Ramos (cell line): ENCODE results near the gene STX17.
"Not testable (repeated sequence)": the region's sequence is repeated elsewhere in the genome, so short reads cannot be mapped to it uniquely, and the experiment has no call there.

Source experiments
- in situ Hi-C: fragments of 300-500 bp; cut with MboI; formaldehyde crosslinking; loops from one replicate; pipeline ENCODE4 v1.14.3; 2022; ENCODE audit warnings: low sequenced_read_pairs; ENCODE audit not compliant: unreplicated experiment

Gene STX17

GRCh38 chr9:99906403-99907207 is at the start of gene STX17:
Gene STX17 (plus strand): TSS chr9:99906654. CDS start chr9:99915240, 8,586 bp downstream.
- in situ Hi-C loops, result no loop called here

DNA sequence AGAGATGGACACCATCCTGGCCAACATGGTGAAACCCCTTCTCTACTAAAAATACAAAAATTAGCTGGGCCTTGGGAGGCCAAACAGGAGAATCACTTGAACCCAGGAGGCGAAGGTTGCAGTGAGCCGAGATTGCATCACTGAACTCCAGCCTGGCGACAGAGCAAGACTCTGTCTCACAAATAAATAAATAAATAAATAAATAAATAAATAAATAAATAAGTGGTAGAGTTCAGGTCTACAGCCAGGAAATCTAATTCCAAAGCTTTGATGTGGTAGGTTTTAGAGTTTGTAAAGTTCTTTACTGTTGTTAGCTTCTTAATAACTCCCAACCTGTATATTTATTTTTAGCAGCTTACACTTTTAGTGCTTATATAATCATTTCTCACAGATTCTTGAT is 48.9 kb upstream of the STX17 start:
- in situ Hi-C loops, result not testable (repeated sequence)

DNA sequence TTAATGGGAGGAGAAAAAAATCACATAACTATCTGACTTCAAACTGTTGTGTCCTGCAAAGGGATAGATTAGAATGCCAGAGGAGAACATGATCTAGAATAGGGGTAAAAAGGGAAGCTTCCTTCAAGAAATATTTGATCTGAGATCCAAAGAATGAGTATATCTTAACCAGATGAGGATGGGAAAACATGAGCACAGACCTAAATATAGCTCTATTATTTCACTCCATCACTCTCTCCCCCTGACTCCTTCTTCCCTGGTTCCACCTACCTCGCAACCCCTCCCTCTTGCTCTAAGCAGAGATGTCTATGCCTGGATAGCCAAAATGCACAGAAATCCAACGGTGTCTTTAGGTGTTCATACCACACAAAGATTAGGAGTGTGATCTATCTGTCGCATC is 48.4 kb upstream of the STX17 start:
- in situ Hi-C loops, result no loop called here

DNA sequence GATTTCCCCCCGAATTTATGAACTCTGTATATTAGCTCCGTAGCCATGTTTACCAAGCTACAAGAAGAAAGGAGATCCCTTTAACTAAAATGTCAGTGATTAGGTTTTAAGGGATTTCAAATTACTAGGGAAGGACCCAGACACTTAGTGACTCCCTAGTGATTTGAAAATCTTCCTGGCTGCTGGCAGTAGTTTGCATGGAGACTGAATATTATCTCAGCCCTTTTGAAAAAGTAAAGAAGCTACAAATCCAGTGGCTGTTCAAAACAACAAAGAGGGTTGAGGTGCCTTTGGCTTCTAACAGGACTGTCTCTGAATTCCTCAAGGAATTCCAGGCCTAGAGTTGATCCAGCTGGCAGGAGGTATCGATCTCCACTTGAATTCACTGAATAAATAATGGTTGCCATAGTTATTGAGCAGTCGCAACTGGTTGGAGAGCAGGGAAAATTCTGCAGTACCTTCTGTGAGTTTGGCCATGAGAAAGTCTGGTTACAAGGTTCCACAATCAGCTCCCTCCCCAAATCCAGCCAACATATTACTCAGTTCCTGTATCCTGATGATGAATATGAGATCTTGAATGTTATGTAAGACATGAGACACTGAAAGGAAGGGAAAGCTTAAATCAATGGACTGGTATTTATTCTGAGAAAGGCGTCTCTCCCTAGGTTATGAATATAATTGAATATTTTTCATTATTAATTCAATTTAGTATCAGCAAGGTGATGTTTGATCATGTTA is 47.0 kb upstream of the STX17 start:
- in situ Hi-C loops, result no loop called here

GRCh38 chr9:99860266-99860665 is 46.2 kb upstream of the STX17 start:
- in situ Hi-C loops, result no loop called here

DNA sequence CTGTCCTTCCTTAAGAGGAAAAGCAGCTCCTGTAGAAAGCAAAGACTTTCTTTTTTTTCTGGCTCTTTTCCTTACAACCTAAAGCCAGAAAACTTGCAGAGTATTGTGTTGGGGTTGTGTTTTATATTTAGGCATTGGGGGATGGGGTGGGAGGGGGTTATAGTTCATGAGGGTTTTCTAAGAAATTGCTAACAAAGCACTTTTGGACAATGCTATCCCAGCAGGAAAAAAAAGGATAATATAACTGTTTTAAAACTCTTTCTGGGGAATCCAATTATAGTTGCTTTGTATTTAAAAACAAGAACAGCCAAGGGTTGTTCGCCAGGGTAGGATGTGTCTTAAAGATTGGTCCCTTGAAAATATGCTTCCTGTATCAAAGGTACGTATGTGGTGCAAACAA is 42.5 kb upstream of the STX17 start:
- in situ Hi-C loops, result no loop called here

- in situ Hi-C loops, result no loop called here
Observed at GRCh38 chr9:99866398-99866797, 40.1 kb upstream of the STX17 start.

DNA sequence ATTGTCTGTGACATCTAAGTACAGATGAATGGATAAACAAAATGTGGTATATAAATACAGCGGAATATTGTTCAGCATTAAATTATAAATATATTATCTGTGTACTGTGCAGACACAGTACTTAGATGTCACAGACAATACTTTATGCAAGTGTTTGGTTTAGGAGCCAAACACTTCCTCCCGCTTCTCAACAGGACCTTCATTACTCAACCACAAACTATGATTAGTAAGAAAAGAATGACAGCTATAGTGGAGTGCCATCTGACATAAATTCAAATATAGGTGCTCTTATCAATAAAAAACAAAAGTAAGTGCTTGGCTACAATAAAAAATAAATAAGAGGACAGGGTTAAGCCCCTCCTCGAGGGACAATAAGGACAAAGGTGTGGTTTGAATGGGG is 38.9 kb upstream of the STX17 start:
- in situ Hi-C loops, result no loop called here

GRCh38 chr9:99867968-99868367 is 38.5 kb upstream of the STX17 start:
- in situ Hi-C loops, result no loop called here

GRCh38 chr9:99868845-99869244 is 37.6 kb upstream of the STX17 start:
- in situ Hi-C loops, result no loop called here

GRCh38 chr9:99870126-99870525 is 36.3 kb upstream of the STX17 start:
- in situ Hi-C loops, result loop anchor here (10.0 kb wide), 1 partner anchor 65 kb away; no protein-coding TSS in a partner anchor

- in situ Hi-C loops, result loop anchor here (10.0 kb wide), 1 partner anchor 61 kb away; no protein-coding TSS in a partner anchor
Observed at GRCh38 chr9:99873531-99873930, 32.9 kb upstream of the STX17 start.

GRCh38 chr9:99873943-99874584 is 32.4 kb upstream of the STX17 start:
- in situ Hi-C loops, result loop anchor here (10.0 kb wide), 1 partner anchor 61 kb away; no protein-coding TSS in a partner anchor

GRCh38 chr9:99876190-99876589 is 30.3 kb upstream of the STX17 start:
- in situ Hi-C loops, result loop anchor here (10.0 kb wide), 1 partner anchor 59 kb away; no protein-coding TSS in a partner anchor

DNA sequence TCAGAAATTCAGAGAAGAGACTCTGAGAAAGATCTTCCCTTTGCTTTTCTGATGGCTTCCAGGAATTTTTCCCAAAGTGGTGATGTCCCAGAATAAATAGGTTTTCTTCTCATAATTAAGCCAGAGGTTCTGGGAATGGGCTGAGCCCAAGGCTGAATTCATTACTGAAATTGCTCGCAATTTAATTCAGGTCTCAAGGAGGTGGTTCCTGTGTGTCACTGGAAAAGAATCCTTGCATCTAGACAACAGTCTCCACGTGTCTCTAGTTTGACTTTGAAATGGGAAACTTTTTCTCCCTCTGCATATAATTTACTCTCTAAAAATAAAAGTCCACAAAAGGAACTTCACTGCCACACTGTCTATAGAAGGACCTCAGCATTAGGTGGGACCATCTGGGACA is 27.8 kb upstream of the STX17 start:
- in situ Hi-C loops, result loop anchor here (10.0 kb wide), 1 partner anchor 56 kb away; no protein-coding TSS in a partner anchor

- in situ Hi-C loops, result no loop called here
Observed at GRCh38 chr9:99881769-99882168, 24.7 kb upstream of the STX17 start.

DNA sequence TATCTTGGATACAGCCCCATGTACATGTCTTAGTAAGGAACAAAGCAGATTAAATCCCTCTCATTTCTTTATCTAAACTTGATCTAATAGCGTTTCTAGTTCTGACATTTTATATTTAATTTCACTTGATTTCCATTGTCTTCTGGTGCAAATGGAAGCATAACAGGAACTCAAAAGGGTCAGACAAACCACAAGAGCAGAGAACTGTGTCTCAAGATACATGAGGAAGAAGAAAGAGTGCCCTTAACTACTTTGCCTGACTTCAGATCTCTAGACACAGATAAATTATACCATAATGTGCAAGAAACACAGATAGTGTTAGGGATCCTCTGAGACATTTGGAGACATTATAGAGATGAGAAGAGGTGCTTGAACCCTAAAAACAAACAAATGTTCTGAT is 20.7 kb upstream of the STX17 start:
- in situ Hi-C loops, result no loop called here

- in situ Hi-C loops, result no loop called here
Observed at GRCh38 chr9:99889120-99889519, 17.3 kb upstream of the STX17 start.

DNA sequence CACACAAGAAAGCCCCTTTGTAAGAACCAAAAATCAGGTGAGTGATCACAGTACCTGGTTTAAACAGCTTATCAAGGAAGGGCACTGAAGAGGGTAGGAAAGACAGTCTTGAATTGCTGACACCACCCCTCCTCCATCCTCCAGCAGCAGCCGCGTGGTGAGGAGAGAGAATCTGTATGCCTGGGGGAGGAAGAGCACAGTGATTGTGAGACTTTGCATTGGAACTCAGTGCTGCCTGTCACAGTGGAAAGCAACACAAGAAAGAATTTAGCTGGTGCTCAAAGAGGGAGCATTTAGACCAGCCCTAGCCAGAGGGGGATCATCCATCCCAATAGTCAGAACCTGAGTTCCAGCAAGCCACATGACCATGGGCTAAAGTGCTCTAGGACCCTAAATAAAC is 11.6 kb upstream of the STX17 start:
- in situ Hi-C loops, result no loop called here

- in situ Hi-C loops, result no loop called here
Observed at GRCh38 chr9:99895510-99895909, 10.9 kb upstream of the STX17 start.

DNA sequence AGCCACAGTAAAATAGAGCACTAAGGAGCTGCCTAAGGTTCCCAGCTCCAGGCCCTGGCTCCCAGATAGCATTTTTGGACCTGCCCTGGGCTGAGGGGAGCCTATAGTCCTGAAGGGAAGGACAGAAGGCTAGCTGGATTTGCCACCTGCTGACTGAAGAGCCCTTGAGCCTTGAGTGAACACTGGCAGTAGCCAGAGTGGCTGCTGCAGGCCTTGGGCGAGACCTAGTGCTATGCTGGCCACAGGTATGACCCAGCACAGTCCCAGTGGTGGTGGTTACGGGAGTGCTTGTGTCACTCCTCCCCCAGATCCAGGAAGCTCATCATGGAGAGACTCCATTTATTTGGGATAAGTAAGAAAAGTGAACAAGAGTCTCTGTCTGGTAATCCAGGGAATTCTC is 10.3 kb upstream of the STX17 start:
- in situ Hi-C loops, result no loop called here
